ENCODE data around the gene FERMT2.

Gene FERMT2

GRCh38 chr14:52885230-52885629 lies 65.6 kb downstream of the FERMT2 start:
- Histone ChIP-seq H3K27ac (ENCODE audit: insufficient read depth, low read depth, low read length, poor library complexity, severe bottlenecking) (no peak overlapping the region), H3K27me3 (ENCODE audit: control insufficient read depth, insufficient read depth, low read length, poor library complexity, severe bottlenecking) (no peaks in the 10 kb centered on the region), H3K4me1 (ENCODE audit: control insufficient read depth, insufficient read depth, low read length) (no peaks in the 10 kb centered on the region), H3K9me3 (ENCODE audit: control insufficient read depth, low read length) (no peaks in the 10 kb centered on the region), H3K4me3 (ENCODE audit: insufficient read depth, low read depth, low read length) (no peak overlapping the region), H3K36me3 (ENCODE audit: control insufficient read depth, insufficient read depth, low read length) (peaks cover 3% of the 10 kb centered on the region)
- 94 to 100% methylated on average over 1 of the region's 2 CpGs for whole genome bisulfite sequencing, 2 experiments

GRCh38 chr14:52883658-52884057 lies 67.2 kb downstream of the FERMT2 start:
- Histone ChIP-seq H3K9me3 (ENCODE audit: control insufficient read depth, low read length) (no peaks in the 10 kb centered on the region), H3K36me3 (ENCODE audit: control insufficient read depth, insufficient read depth, low read length) (peaks cover 4% of the 10 kb centered on the region)

GRCh38 chr14:52882824-52883223 lies 68.0 kb downstream of the FERMT2 start:
- Histone ChIP-seq H3K36me3 (ENCODE audit: control insufficient read depth, insufficient read depth, low read length) (peaks cover 6% of the 10 kb centered on the region), H3K9me3 (ENCODE audit: control insufficient read depth, low read length) (no peaks in the 10 kb centered on the region), H3K4me1 (ENCODE audit: control insufficient read depth, insufficient read depth, low read length) (no peaks in the 10 kb centered on the region), H3K27ac (ENCODE audit: insufficient read depth, low read depth, low read length, poor library complexity, severe bottlenecking) (no peak overlapping the region), H3K4me3 (ENCODE audit: insufficient read depth, low read depth, low read length) (no peak overlapping the region), H3K27me3 (ENCODE audit: control insufficient read depth, insufficient read depth, low read length, poor library complexity, severe bottlenecking) (no peaks in the 10 kb centered on the region)
- WGBS, 2 experiments = 88 to 92% methylated on average over 6 of the region's 6 CpGs

More at GRCh38 chr14:52883658-52884057, 67.2 kb downstream of the FERMT2 start:
- Histone ChIP-seq H3K4me3 (ENCODE audit: insufficient read depth, low read depth, low read length) (no peak overlapping the region), H3K4me1 (ENCODE audit: control insufficient read depth, insufficient read depth, low read length) (no peaks in the 10 kb centered on the region), H3K27me3 (ENCODE audit: control insufficient read depth, insufficient read depth, low read length, poor library complexity, severe bottlenecking) (no peaks in the 10 kb centered on the region), H3K27ac (ENCODE audit: insufficient read depth, low read depth, low read length, poor library complexity, severe bottlenecking) (no peak overlapping the region)
- 85 to 86% methylated on average over 5 of the region's 5 CpGs for WGBS, 2 experiments

- H3K9me3 ChIP-seq (ENCODE audit: control insufficient read depth, low read length) = no peaks in the 10 kb centered on the region
- H3K27ac ChIP-seq (ENCODE audit: insufficient read depth, low read depth, low read length, poor library complexity, severe bottlenecking) = no peak overlapping the region
- no peak overlapping the region for H3K4me3 ChIP-seq (ENCODE audit: insufficient read depth, low read depth, low read length)
- H3K36me3 ChIP-seq (ENCODE audit: control insufficient read depth, insufficient read depth, low read length) = peaks cover 22% of the 10 kb centered on the region
- H3K4me1 ChIP-seq (ENCODE audit: control insufficient read depth, insufficient read depth, low read length) = no peaks in the 10 kb centered on the region
- 93 to 96% methylated on average over 5 of the region's 5 CpGs for WGBS, 2 experiments
- H3K27me3 ChIP-seq (ENCODE audit: control insufficient read depth, insufficient read depth, low read length, poor library complexity, severe bottlenecking) = no peaks in the 10 kb centered on the region
Measured at GRCh38 chr14:52879958-52880357, 70.9 kb downstream of the FERMT2 start.

GRCh38 chr14:52878946-52879345 lies 71.9 kb downstream of the FERMT2 start:
- H3K27ac ChIP-seq (ENCODE audit: insufficient read depth, low read depth, low read length, poor library complexity, severe bottlenecking) = no peak overlapping the region
- H3K9me3 ChIP-seq (ENCODE audit: control insufficient read depth, low read length) = no peaks in the 10 kb centered on the region
- 94 to 100% methylated on average over 2 to 3 of the region's 3 CpGs for WGBS, 2 experiments
- H3K27me3 ChIP-seq (ENCODE audit: control insufficient read depth, insufficient read depth, low read length, poor library complexity, severe bottlenecking) = no peaks in the 10 kb centered on the region
- no peaks in the 10 kb centered on the region for H3K4me1 ChIP-seq (ENCODE audit: control insufficient read depth, insufficient read depth, low read length)
- H3K36me3 ChIP-seq (ENCODE audit: control insufficient read depth, insufficient read depth, low read length) = peaks cover 30% of the 10 kb centered on the region
- H3K4me3 ChIP-seq (ENCODE audit: insufficient read depth, low read depth, low read length) = no peak overlapping the region

- Histone ChIP-seq H3K27ac (ENCODE audit: insufficient read depth, low read depth, low read length, poor library complexity, severe bottlenecking) (no peak overlapping the region), H3K4me3 (ENCODE audit: insufficient read depth, low read depth, low read length) (no peak overlapping the region), H3K4me1 (ENCODE audit: control insufficient read depth, insufficient read depth, low read length) (no peaks in the 10 kb centered on the region), H3K36me3 (ENCODE audit: control insufficient read depth, insufficient read depth, low read length) (peaks cover 35% of the 10 kb centered on the region), H3K27me3 (ENCODE audit: control insufficient read depth, insufficient read depth, low read length, poor library complexity, severe bottlenecking) (no peaks in the 10 kb centered on the region), H3K9me3 (ENCODE audit: control insufficient read depth, low read length) (no peaks in the 10 kb centered on the region)
- 47 to 50% methylated on average over 2 of the region's 3 CpGs for WGBS, 2 experiments
Measured at GRCh38 chr14:52878469-52878868, 72.4 kb downstream of the FERMT2 start.

DNA sequence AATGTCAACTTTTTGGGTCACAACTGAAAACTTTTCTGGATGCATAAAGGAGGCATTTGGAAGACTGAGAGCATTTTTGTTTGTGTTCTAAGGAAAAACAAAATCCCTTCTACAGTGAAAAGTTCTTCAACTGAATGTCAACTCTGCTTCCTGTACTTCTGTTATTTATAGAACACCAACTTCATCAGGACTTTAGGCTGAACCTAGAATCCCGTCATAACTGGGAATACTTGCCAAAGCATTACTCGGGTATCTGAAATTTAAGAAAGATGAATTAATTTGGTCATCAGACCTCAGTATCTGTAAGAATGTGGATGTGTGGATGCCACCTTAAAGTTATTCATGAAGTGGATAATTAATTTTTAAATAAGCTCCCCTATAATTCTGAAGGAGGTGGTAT lies 73.2 kb downstream of the FERMT2 start:
- Histone ChIP-seq H3K36me3 (ENCODE audit: control insufficient read depth, insufficient read depth, low read length) (peaks cover 43% of the 10 kb centered on the region), H3K27ac (ENCODE audit: insufficient read depth, low read depth, low read length, poor library complexity, severe bottlenecking) (no peak overlapping the region), H3K27me3 (ENCODE audit: control insufficient read depth, insufficient read depth, low read length, poor library complexity, severe bottlenecking) (no peaks in the 10 kb centered on the region), H3K4me1 (ENCODE audit: control insufficient read depth, insufficient read depth, low read length) (no peaks in the 10 kb centered on the region), H3K9me3 (ENCODE audit: control insufficient read depth, low read length) (no peaks in the 10 kb centered on the region), H3K4me3 (ENCODE audit: insufficient read depth, low read depth, low read length) (no peak overlapping the region)
- WGBS, 2 experiments = 98 to 100% methylated on average over 2 of the region's 2 CpGs

DNA sequence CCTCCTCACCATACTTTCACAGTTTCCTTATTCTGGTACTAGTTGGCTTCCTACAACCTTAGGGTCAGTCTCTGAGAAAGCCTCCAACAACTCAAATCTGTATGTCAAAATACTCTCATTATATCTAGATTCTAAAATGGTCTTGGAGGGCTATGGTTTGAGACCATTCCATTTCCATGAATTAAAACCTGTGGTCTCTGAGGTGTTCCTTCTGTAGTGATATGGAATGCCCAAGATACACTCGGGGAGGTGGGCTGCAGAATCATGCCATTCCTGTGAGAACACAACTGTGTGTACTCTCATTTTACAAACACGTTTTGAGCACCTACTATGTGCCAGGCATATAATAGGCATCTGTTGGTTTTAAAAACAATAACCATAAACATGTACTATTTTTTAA lies 74.0 kb downstream of the FERMT2 start:
- 80 to 84% methylated on average over 2 of the region's 2 CpGs for WGBS, 2 experiments
- H3K4me3 ChIP-seq (ENCODE audit: insufficient read depth, low read depth, low read length) = no peak overlapping the region
- H3K36me3 ChIP-seq (ENCODE audit: control insufficient read depth, insufficient read depth, low read length) = peaks cover 51% of the 10 kb centered on the region
- H3K4me1 ChIP-seq (ENCODE audit: control insufficient read depth, insufficient read depth, low read length) = no peaks in the 10 kb centered on the region
- H3K27ac ChIP-seq (ENCODE audit: insufficient read depth, low read depth, low read length, poor library complexity, severe bottlenecking) = no peak overlapping the region
- no peaks in the 10 kb centered on the region for H3K27me3 ChIP-seq (ENCODE audit: control insufficient read depth, insufficient read depth, low read length, poor library complexity, severe bottlenecking)
- H3K9me3 ChIP-seq (ENCODE audit: control insufficient read depth, low read length) = no peaks in the 10 kb centered on the region

- no peak overlapping the region for H3K4me3 ChIP-seq (ENCODE audit: insufficient read depth, low read depth, low read length)
- WGBS, 2 experiments = 93 to 95% methylated on average over 1 of the region's 1 CpG
- H3K9me3 ChIP-seq (ENCODE audit: control insufficient read depth, low read length) = no peaks in the 10 kb centered on the region
- no peaks in the 10 kb centered on the region for H3K27me3 ChIP-seq (ENCODE audit: control insufficient read depth, insufficient read depth, low read length, poor library complexity, severe bottlenecking)
- no peaks in the 10 kb centered on the region for H3K4me1 ChIP-seq (ENCODE audit: control insufficient read depth, insufficient read depth, low read length)
- peaks cover 56% of the 10 kb centered on the region for H3K36me3 ChIP-seq (ENCODE audit: control insufficient read depth, insufficient read depth, low read length)
- no peak overlapping the region for H3K27ac ChIP-seq (ENCODE audit: insufficient read depth, low read depth, low read length, poor library complexity, severe bottlenecking)
Measured at GRCh38 chr14:52876311-52876710, 74.5 kb downstream of the FERMT2 start.

DNA sequence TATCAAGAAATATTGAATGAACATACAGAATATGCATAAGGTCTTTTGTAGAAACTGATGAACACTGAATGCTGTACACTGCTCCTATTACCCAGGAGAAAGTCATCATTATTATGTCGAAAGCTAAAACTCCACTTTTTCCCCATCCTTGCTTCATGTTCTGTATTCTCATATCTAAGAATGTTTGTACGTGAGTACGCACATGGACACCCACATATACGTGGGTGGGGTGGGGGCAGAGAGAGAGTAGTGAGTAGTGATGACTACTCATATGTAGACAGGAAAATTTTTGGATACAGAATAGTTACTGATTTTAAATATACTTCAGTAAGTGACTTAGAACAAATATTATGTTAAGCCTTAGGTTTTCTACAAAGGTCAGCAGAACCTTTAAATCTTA lies 75.1 kb downstream of the FERMT2 start:
- 92 to 95% methylated on average over 4 of the region's 4 CpGs for WGBS, 2 experiments
- no peaks in the 10 kb centered on the region for H3K27me3 ChIP-seq (ENCODE audit: control insufficient read depth, insufficient read depth, low read length, poor library complexity, severe bottlenecking)
- no peak overlapping the region for H3K27ac ChIP-seq (ENCODE audit: insufficient read depth, low read depth, low read length, poor library complexity, severe bottlenecking)
- H3K36me3 ChIP-seq (ENCODE audit: control insufficient read depth, insufficient read depth, low read length) = peaks cover 61% of the 10 kb centered on the region
- H3K4me3 ChIP-seq (ENCODE audit: insufficient read depth, low read depth, low read length) = no peak overlapping the region
- H3K4me1 ChIP-seq (ENCODE audit: control insufficient read depth, insufficient read depth, low read length) = no peaks in the 10 kb centered on the region
- H3K9me3 ChIP-seq (ENCODE audit: control insufficient read depth, low read length) = no peaks in the 10 kb centered on the region

GRCh38 chr14:52874389-52874788 lies 76.5 kb downstream of the FERMT2 start:
- H3K36me3 ChIP-seq (ENCODE audit: control insufficient read depth, insufficient read depth, low read length) = peaks cover 57% of the 10 kb centered on the region

More at GRCh38 chr14:52874389-52874788, 76.5 kb downstream of the FERMT2 start:
- H3K4me1 ChIP-seq (ENCODE audit: control insufficient read depth, insufficient read depth, low read length) = no peaks in the 10 kb centered on the region
- 80 to 100% methylated on average over 1 of the region's 1 CpG for WGBS, 2 experiments
- no peaks in the 10 kb centered on the region for H3K9me3 ChIP-seq (ENCODE audit: control insufficient read depth, low read length)
- no peak overlapping the region for H3K27ac ChIP-seq (ENCODE audit: insufficient read depth, low read depth, low read length, poor library complexity, severe bottlenecking)
- H3K4me3 ChIP-seq (ENCODE audit: insufficient read depth, low read depth, low read length) = no peak overlapping the region
- no peaks in the 10 kb centered on the region for H3K27me3 ChIP-seq (ENCODE audit: control insufficient read depth, insufficient read depth, low read length, poor library complexity, severe bottlenecking)
